Muscle of arm (tissue), 12 donors: Measurements from ENCODE around the gene CD93. TPM values are rescaled to one million over a fixed set of nuclear protein-coding genes. Genes with fewer than 3 reads are reported as not detected.

ENCODE experiments used
- DNase-seq: peaks from one replicate; pipeline ENCODE4 v3.0.0-alpha.2; 2013
- polyA plus RNA-seq, 12 donors: library from polyadenylated mRNA; unstranded; fragments of 120-200 nt; gene quantifications; one replicate each; pipeline ENCODE4 v1.2.1, GENCODE V29; 2013; ENCODE audit not compliant: insufficient read length in 12 of 12

CD93 gene
- polyA plus RNA-seq, 12 donors, result 45.9 to 66.4 (median 59.6) TPM; not detected in 1

GRCh38 chr20:23063168-23063567 lies 23.0 kb downstream of the CD93 start:
- no peak for DNase-seq

- DNase-seq, result no peak
Measured at GRCh38 chr20:23062632-23063031, 23.5 kb downstream of the CD93 start.

- peak; percentile 77 for DNase-seq
Measured at GRCh38 chr20:23061734-23062561, 24.2 kb downstream of the CD93 start.

- DNase-seq, result no peak
Measured at GRCh38 chr20:23061262-23061661, 24.9 kb downstream of the CD93 start.

GRCh38 chr20:23060629-23061028 lies 25.5 kb downstream of the CD93 start:
- no peak for DNase-seq

GRCh38 chr20:23059846-23060245 lies 26.3 kb downstream of the CD93 start:
- DNase-seq, result no peak

GRCh38 chr20:23059001-23059400 lies 27.1 kb downstream of the CD93 start:
- no peak for DNase-seq

GRCh38 chr20:23058240-23058639 lies 27.9 kb downstream of the CD93 start:
- no peak for DNase-seq

- no peak for DNase-seq
Measured at GRCh38 chr20:23052904-23053303, 33.2 kb downstream of the CD93 start.

- peak; percentile 82 for DNase-seq
Measured at GRCh38 chr20:23050847-23051627, 35.1 kb downstream of the CD93 start.

- no peak for DNase-seq
Measured at GRCh38 chr20:23050076-23050838, 35.9 kb downstream of the CD93 start.

GRCh38 chr20:23049201-23050075 lies 36.7 kb downstream of the CD93 start, which contains the start of gene THBD:
Gene THBD, minus strand, starts transcription at chr20:23049672. Its CDS starts 168 bp downstream, at chr20:23049504.
- peak; percentile 51 for DNase-seq

- no peak for DNase-seq
Measured at GRCh38 chr20:23048283-23049200, 37.6 kb downstream of the CD93 start.

GRCh38 chr20:23047738-23048214 lies 38.3 kb downstream of the CD93 start:
- no peak for DNase-seq

GRCh38 chr20:23047001-23047737 lies 39.0 kb downstream of the CD93 start:
- no peak for DNase-seq

- no peak for DNase-seq
Measured at GRCh38 chr20:23046431-23046830, 39.7 kb downstream of the CD93 start.

- DNase-seq, result no peak
Measured at GRCh38 chr20:23043376-23043775, 42.7 kb downstream of the CD93 start.

GRCh38 chr20:23042270-23042669 lies 43.9 kb downstream of the CD93 start:
- DNase-seq, result no peak

- DNase-seq, result no peak
Measured at GRCh38 chr20:23039885-23040508, 46.1 kb downstream of the CD93 start.
